HG02870 (cell line): ENCODE data around the gene CYP4B1.
"Not testable (repeated sequence)": the region's sequence is repeated elsewhere in the genome, so short reads cannot be mapped to it uniquely, and the experiment has no call there.

ENCODE experiments used
- ATAC-seq: cut with Tn5 transposase; IDR thresholded peaks from one replicate; pipeline ENCODE4 v1.9.1; 2021; ENCODE audit warnings: mild to moderate bottlenecking, moderate library complexity; ENCODE audit not compliant: unreplicated experiment

The CYP4B1 gene

GRCh38 chr1:46798810-46799209 lies at the start of gene CYP4B1:
Gene CYP4B1 (plus strand): TSS chr1:46799046. CDS start chr1:46799082, 36 bp downstream.
- ATAC-seq: no peak

GRCh38 chr1:46749404-46749803 lies 49.4 kb upstream of the CYP4B1 start:
- ATAC-seq: no peak

DNA sequence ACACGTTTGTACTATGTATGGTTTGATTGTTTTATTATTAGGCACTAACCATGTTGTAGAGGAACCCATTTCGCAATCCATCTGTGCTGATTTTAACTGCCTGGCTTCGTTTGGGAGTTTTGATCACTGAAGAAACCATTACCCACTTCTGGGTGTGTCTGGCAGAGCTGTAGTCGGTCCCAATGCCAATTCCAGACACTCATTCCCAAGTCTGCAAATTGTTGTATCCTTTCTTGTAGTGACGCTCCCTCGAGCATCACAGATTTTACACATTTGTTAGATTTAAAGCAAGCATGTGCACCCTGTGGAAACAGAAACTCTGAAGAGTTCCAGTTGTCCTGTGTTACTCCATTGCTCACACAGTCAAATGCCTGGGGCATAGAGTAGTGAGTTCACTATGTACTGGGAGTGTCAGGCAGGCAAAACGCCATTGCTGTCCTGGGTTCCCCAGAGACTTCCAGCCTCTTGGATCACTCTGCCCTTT lies 48.9 kb upstream of the CYP4B1 start:
- ATAC-seq: no peak

DNA sequence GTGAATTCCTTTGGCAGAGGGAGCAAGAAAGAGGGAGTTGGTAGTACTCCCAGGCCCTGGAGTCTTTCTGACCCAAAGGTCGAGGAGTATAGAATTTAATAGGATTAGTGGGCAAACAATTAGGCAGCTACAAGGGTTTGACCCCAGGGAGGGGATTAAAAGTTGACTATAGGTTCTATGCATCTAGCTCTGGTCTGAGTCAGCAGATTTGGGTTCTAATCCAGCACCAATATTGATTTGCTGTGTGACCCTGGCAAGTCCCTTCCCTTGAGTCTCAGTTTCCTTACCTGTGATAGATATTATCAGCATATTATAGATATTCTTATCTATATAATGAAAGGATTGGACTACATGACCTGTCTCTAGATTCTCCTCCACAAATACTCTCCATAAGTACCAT lies 44.9 kb upstream of the CYP4B1 start:
- ATAC-seq: no peak

DNA sequence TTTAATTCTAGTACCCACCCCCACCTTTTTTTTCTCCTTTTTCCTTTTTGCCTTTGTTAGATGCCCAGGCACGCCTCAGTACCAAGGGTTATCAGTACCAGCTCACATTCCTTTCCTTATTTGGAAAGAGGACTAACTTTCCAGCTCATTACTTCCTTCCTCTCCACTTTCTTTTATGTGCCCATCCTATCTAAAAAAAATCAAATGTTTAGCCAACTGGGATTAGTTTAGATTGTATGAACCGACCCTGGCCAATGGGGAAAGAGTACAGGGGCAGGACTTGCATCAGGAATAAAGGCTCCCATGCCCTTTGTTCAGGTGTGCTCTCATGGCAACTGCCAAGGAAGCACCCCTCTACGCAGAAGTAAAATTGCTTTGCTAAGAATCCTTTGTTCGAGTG lies 44.1 kb upstream of the CYP4B1 start:
- ATAC-seq: not testable (repeated sequence)

DNA sequence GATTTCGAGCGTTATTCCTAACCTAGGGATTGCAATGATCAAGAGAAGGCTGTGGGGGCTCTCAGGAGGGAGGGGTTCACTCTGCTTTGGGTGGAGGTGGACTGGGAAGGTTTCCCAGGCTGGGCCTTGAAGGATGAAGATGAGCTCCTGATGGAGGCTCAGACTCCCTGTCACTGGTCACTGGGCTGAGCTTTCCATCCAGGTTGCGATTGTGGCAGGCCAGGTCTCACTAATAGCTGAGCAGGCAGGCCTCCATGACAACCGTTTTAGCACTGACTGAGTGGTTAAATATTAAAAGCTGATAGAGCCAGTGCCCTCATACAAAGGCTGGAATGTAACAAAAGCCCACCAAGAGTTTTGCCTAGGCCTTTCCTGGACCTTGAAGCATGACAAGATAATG lies 43.7 kb upstream of the CYP4B1 start:
- no peak for ATAC-seq

DNA sequence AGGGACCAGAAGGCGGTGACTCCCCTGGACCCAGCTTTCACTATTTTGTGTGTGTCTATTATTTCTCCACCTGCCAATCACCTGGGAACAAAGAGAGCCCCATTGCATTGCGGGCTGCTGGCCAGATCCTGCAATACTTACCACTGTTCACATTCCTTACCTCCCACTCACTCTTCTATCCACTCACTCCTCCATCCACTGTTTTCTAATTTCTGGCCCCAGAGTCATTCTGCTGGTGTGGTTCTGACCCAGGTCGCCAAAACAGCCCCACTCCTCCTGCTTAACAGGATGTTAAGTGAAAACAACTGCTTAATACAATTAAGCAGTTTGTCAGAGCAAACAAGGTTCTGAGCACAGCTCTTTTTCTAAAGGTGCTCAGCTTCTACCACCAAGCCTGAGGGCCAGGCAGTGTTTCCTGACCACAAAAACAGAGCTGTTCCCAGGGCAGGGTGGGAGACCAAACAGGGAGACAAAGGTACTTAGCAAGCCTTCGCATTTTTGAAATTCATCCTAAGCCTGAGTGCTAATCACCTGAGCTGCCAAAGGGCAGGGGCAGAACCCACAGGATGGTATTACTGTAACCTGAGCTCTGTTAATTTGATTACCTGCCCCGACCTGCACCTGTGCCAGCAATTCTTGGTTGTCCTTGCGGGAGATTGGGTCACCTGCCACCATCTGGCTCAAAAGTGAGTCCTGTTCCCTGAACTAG lies 41.4 kb upstream of the CYP4B1 start:
- no peak for ATAC-seq

- no peak for ATAC-seq
These were observed 40.8 kb upstream of the CYP4B1 start for GRCh38 chr1:46757956-46758528.

- ATAC-seq: no peak
These were observed 38.2 kb upstream of the CYP4B1 start for GRCh38 chr1:46760558-46761166.

- ATAC-seq: no peak
These were observed 37.1 kb upstream of the CYP4B1 start for GRCh38 chr1:46761740-46762139.

GRCh38 chr1:46764402-46764801 lies 34.4 kb upstream of the CYP4B1 start:
- no peak for ATAC-seq

- no peak for ATAC-seq
These were observed 31.1 kb upstream of the CYP4B1 start for GRCh38 chr1:46767649-46768282.

DNA sequence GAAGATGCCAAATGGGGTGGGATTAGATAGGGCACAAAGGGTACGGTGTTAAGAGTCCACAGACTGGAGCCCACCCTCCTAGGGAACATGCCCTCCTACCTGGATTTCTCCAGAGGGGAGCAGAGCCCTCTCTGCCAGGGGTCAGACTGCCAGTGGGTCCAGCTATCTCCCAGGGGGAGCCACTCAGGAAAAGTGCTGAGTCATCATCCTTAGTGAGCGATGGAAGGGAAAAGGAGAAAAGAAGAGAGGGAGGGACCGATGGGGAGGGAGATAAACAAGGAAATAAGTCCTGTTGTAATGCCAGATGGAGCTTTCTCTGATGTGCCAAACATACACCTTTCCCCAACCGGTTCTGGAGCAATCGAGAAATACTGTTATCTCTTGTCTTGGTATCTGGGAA lies 30.4 kb upstream of the CYP4B1 start:
- no peak for ATAC-seq

DNA sequence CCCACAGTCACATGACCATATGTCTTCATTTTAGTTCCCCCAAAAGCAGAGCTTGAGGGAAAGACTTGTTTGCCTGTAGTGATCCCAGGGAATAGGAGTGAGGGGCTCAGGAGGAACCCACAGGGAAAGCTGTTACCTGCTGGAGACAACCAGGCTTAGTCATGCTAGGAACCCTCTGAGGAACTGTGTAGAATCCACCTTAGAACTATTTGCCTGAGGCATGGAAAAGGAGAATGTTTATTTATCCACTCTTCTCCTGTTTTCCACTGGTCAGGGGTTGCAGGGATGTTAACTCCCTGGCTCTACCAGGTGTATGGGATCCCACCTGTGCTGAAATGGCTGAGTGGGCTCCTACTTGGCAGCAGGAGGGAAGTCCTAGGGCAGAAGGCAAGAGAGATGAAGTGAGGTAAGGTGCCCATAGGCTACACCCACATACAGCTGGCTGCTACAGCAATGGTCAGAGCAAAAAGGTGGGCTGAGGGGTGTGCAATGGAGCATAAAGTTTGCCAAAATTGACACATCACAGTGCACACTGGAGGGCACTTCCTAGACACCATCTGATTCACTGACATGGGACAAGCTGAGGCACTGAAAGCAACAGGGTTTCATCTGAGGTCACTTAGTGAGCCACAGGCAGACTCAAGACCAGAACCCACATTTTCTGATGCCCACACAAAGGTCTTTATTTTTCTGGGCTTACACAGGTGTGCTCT lies 29.7 kb upstream of the CYP4B1 start:
- ATAC-seq: no peak

DNA sequence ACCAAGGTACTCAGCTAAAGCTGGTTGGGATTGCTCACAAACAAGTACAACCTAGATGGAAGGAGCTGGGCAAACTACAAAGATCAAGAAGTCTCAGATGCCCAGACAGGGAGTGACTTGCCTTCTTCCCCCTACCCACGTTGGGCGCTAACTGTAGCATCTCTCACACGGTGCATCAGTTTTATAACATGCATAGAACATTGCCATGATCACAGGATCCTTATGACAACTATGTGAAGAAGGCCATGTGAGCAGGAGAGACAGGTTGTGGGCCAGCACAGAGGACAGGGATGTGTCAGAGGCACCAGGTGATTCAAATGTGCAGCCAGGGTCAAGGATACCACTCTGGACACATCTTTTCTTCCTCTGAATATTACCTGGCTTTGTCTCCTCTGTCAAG lies 28.3 kb upstream of the CYP4B1 start:
- no peak for ATAC-seq

GRCh38 chr1:46772571-46772970 lies 26.3 kb upstream of the CYP4B1 start:
- ATAC-seq: no peak

DNA sequence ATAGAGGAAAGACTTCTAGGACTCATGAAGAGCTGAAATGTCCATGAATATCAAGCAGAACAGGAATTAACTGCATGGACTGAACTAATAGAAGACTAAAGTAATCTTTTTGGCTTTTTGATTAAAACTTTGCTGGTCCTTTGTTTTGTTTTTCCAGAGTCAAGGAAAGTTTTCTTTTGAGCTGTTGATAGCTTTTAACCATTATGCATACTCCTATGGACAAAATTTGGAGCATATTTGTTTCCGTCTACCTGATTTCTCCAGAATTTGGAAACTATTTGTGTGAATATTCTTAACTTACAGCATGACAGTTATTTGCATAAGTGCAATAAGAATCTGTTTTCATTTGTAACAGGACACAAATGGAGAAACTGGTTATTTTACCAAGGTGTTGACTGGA lies 24.5 kb upstream of the CYP4B1 start:
- no peak for ATAC-seq

GRCh38 chr1:46778456-46778855 lies 20.4 kb upstream of the CYP4B1 start:
- not testable (repeated sequence) for ATAC-seq

GRCh38 chr1:46784666-46785065 lies 14.2 kb upstream of the CYP4B1 start:
- no peak for ATAC-seq

- ATAC-seq: not testable (repeated sequence)
These were observed 10.2 kb upstream of the CYP4B1 start for GRCh38 chr1:46788634-46789033.

- ATAC-seq: no peak
These were observed 8.3 kb upstream of the CYP4B1 start for GRCh38 chr1:46790446-46791101.
